Measurements from ENCODE around the gene NCBP3.
"Not testable (repeated sequence)": the region's sequence is repeated elsewhere in the genome, so short reads cannot be mapped to it uniquely, and the experiment has no call there.

NCBP3 gene

GRCh38 chr17:3859940-3860339, 13.9 kb upstream of the NCBP3 start:
- Histone ChIP-seq H3K27ac (ENCODE audit: low read length) (no peak overlapping the region), H4K20me1 (ENCODE audit: insufficient read depth, low read length) (no peaks in the 10 kb centered on the region; the same call in 1 of the 2 replicates), H3K9me3 (ENCODE audit: insufficient read depth, low read length, severe bottlenecking) (no peaks in the 10 kb centered on the region), H3K4me2 (ENCODE audit: insufficient read depth, low read length) (no peak overlapping the region), H3K9ac (ENCODE audit: low read depth, low read length) (no peak overlapping the region), H3K27me3 (ENCODE audit: insufficient read depth, low read length, poor library complexity) (no peaks in the 10 kb centered on the region), H3K79me2 (ENCODE audit: insufficient read depth, low read length) (no peaks in the 10 kb centered on the region), H2AFZ (ENCODE audit: low read depth, low read length) (no peak overlapping the region), H3K4me1 (ENCODE audit: insufficient read depth, low read length) (no peaks in the 10 kb centered on the region), H3K4me3 (ENCODE audit: low read depth in 1 of 2, low read length in 2 of 2) (no peak overlapping the region), H3K36me3 (ENCODE audit: insufficient read depth, low read length) (peaks cover 3% of the 10 kb centered on the region; the same call in 1 of the 2 replicates)
- DNase-seq (no peak), ATAC-seq (ENCODE audit: insufficient read depth, low read depth) (no peak)
- TF ChIP-seq CTCF (IDR thresholded peaks at IDR 0.05; ENCODE audit: borderline replicate concordance, extremely low read depth, low read length, poor library complexity, severe bottlenecking), result no peak
- no peak for TF ChIP-seq EZH2 (IDR thresholded peaks at IDR 0.05; ENCODE audit: borderline replicate concordance, low read depth, low read length, severe bottlenecking)

- Histone ChIP-seq H3K4me1 (ENCODE audit: insufficient read depth, low read length) (no peaks in the 10 kb centered on the region), H4K20me1 (ENCODE audit: insufficient read depth, low read length) (no peaks in the 10 kb centered on the region), H3K36me3 (ENCODE audit: insufficient read depth, low read length) (peaks cover 3% of the 10 kb centered on the region; the same call in 1 of the 2 replicates), H3K4me2 (ENCODE audit: insufficient read depth, low read length) (no peak overlapping the region), H2AFZ (ENCODE audit: low read depth, low read length) (no peak overlapping the region), H3K79me2 (ENCODE audit: insufficient read depth, low read length) (no peaks in the 10 kb centered on the region), H3K9me3 (ENCODE audit: insufficient read depth, low read length, severe bottlenecking) (no peaks in the 10 kb centered on the region), H3K4me3 (ENCODE audit: low read depth in 1 of 2, low read length in 2 of 2) (no peak overlapping the region), H3K27ac (ENCODE audit: low read length) (no peak overlapping the region), H3K9ac (ENCODE audit: low read depth, low read length) (no peak overlapping the region), H3K27me3 (ENCODE audit: insufficient read depth, low read length, poor library complexity) (no peaks in the 10 kb centered on the region)
- DNase-seq, result no peak
- ATAC-seq (ENCODE audit: insufficient read depth, low read depth), result no peak
- TF ChIP-seq EZH2 (IDR thresholded peaks at IDR 0.05; ENCODE audit: borderline replicate concordance, low read depth, low read length, severe bottlenecking), result no peak
- no peak for TF ChIP-seq CTCF (IDR thresholded peaks at IDR 0.05; ENCODE audit: borderline replicate concordance, extremely low read depth, low read length, poor library complexity, severe bottlenecking)
These were observed 11.4 kb upstream of the NCBP3 start for GRCh38 chr17:3857261-3858105.

- H3K9ac ChIP-seq (ENCODE audit: low read depth, low read length); H3K9me3 ChIP-seq (ENCODE audit: insufficient read depth, low read length, severe bottlenecking); H3K27ac ChIP-seq (ENCODE audit: low read length); H3K4me2 ChIP-seq (ENCODE audit: insufficient read depth, low read length); H3K4me3 ChIP-seq (ENCODE audit: low read depth in 1 of 2, low read length in 2 of 2); H2AFZ ChIP-seq (ENCODE audit: low read depth, low read length); H3K27me3 ChIP-seq (ENCODE audit: insufficient read depth, low read length, poor library complexity); H3K79me2 ChIP-seq (ENCODE audit: insufficient read depth, low read length); H3K4me1 ChIP-seq (ENCODE audit: insufficient read depth, low read length); ATAC-seq (ENCODE audit: insufficient read depth, low read depth); H3K36me3 ChIP-seq (ENCODE audit: insufficient read depth, low read length); DNase-seq; H4K20me1 ChIP-seq (ENCODE audit: insufficient read depth, low read length): not testable (repeated sequence)
These were observed 8.2 kb upstream of the NCBP3 start for GRCh38 chr17:3854204-3854603.

- H3K27ac ChIP-seq (ENCODE audit: low read length), result no peak overlapping the region
- H3K36me3 ChIP-seq (ENCODE audit: insufficient read depth, low read length), result no peaks in the 10 kb centered on the region
- no peaks in the 10 kb centered on the region for H3K27me3 ChIP-seq (ENCODE audit: insufficient read depth, low read length, poor library complexity)
- no peak overlapping the region for H3K4me3 ChIP-seq (ENCODE audit: low read depth in 1 of 2, low read length in 2 of 2)
- no peak for ATAC-seq (ENCODE audit: insufficient read depth, low read depth)
- H3K79me2 ChIP-seq (ENCODE audit: insufficient read depth, low read length), result no peaks in the 10 kb centered on the region
- no peaks in the 10 kb centered on the region for H3K9me3 ChIP-seq (ENCODE audit: insufficient read depth, low read length, severe bottlenecking)
- H3K4me2 ChIP-seq (ENCODE audit: insufficient read depth, low read length), result no peak overlapping the region
- no peaks in the 10 kb centered on the region for H4K20me1 ChIP-seq (ENCODE audit: insufficient read depth, low read length)
- no peak for DNase-seq
- no peak overlapping the region for H3K9ac ChIP-seq (ENCODE audit: low read depth, low read length)
- TF ChIP-seq EZH2 (IDR thresholded peaks at IDR 0.05; ENCODE audit: borderline replicate concordance, low read depth, low read length, severe bottlenecking) (no peak), CTCF (IDR thresholded peaks at IDR 0.05; ENCODE audit: borderline replicate concordance, extremely low read depth, low read length, poor library complexity, severe bottlenecking) (no peak)
- H3K4me1 ChIP-seq (ENCODE audit: insufficient read depth, low read length), result no peaks in the 10 kb centered on the region
- H2AFZ ChIP-seq (ENCODE audit: low read depth, low read length), result no peak overlapping the region
These were observed 6.5 kb upstream of the NCBP3 start for GRCh38 chr17:3852561-3852960.

All from DND-41 (cell line).